ENCODE data around the gene OR2A5. TPM values are rescaled to one million over a fixed set of nuclear protein-coding genes. Genes with fewer than 3 reads are reported as not detected.
A peak's percentile ranks its signal among the peaks of the same experiment; 100 is the strongest.

Gene OR2A5
- total RNA-seq, 4 donors from 2014 or later = not detected

DNA sequence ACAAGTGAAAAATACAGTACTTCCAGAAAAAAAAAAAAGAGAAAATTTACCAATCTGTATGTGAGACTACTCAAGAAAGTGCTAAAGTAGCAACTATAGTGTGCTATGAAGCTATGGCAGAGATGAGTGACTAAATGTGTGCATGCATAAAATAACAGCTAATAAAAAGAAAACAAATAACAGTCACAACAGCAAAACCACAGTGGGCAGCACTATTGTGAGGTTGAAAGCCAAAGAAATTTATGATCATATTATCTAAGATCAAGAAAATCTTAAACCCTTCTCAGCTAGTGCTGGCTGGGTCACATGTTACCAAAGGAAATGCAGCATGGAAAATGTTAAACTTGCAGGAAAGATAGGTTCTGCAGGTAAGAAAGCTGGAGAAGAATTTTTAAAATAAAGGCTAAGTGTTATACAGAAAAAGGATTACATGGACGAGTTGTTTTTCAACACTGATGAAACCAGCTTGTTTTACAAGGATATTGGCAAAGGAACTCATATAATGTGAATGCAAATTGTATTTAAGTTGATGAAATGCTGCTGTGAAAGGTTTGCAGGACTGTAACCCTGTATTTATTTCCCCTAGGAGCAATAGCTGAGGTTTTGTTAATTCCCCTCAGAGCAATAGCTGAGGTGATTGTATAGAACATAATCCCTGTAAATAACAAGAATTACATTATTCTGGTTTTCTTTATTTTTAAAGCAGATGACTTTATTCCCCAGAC lies 15.6 kb upstream of the OR2A5 start:
- Histone ChIP-seq H3K4me1 (peaks cover 0 to 11% (median 0%) of the 10 kb centered on the region in 4 donors), H3K4me3 (no peak overlapping the region), H3K36me3 (no peaks in the 10 kb centered on the region), H3K9me3 (no peaks in the 10 kb centered on the region), H3K27me3 (no peaks in the 10 kb centered on the region), H3K27ac (no peak overlapping the region)
- 63 to 64% methylated on average over 1 of the region's 1 CpG for WGBS, 2 donors
- no peak for DNase-seq (ENCODE audit: low spot score in 2 of 2)
- no peak for TF ChIP-seq POLR2A (IDR thresholded peaks at IDR 0.05)
- TF ChIP-seq, protein P1, sequence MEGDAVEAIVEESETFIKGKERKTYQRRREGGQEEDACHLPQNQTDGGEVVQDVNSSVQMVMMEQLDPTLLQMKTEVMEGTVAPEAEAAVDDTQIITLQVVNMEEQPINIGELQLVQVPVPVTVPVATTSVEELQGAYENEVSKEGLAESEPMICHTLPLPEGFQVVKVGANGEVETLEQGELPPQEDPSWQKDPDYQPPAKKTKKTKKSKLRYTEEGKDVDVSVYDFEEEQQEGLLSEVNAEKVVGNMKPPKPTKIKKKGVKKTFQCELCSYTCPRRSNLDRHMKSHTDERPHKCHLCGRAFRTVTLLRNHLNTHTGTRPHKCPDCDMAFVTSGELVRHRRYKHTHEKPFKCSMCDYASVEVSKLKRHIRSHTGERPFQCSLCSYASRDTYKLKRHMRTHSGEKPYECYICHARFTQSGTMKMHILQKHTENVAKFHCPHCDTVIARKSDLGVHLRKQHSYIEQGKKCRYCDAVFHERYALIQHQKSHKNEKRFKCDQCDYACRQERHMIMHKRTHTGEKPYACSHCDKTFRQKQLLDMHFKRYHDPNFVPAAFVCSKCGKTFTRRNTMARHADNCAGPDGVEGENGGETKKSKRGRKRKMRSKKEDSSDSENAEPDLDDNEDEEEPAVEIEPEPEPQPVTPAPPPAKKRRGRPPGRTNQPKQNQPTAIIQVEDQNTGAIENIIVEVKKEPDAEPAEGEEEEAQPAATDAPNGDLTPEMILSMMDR (IDR thresholded peaks at IDR 0.05) = no peak
- TF ChIP-seq EP300 (IDR thresholded peaks at IDR 0.05) = no peak

DNA sequence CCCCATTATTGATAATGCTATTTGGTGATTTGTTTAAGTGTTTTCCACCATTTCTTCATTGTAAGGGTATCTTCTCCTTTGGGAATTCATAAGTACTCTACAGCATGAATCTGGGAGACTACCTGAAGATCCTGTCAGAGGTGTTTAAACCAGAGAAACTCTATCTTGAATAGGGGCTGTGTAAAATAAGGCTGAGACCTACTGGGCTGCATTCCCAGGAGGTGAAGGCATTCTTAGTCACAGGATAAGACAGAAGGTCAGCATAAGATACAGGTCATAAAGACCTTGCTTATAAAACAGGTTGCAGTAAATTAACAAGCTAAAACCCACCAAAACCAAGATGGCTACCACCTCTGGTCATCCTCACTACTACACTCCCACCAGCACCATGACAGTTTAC lies 13.4 kb upstream of the OR2A5 start:
- TF ChIP-seq POLR2A (IDR thresholded peaks at IDR 0.05) (no peak), EP300 (IDR thresholded peaks at IDR 0.05) (no peak)
- TF ChIP-seq, protein P1 (IDR thresholded peaks at IDR 0.05) = no peak
- no peak overlapping the region for H3K27ac ChIP-seq
- no peak overlapping the region for H3K4me3 ChIP-seq
- no peak for DNase-seq (ENCODE audit: low spot score in 2 of 2)
- no peaks in the 10 kb centered on the region for H3K27me3 ChIP-seq
- no peaks in the 10 kb centered on the region for H3K36me3 ChIP-seq
- no peaks in the 10 kb centered on the region for H3K9me3 ChIP-seq
- peaks cover 0 to 11% (median 0%) of the 10 kb centered on the region in 4 donors for H3K4me1 ChIP-seq

- H3K9me3 ChIP-seq = no peaks in the 10 kb centered on the region
- no peak overlapping the region for H3K4me3 ChIP-seq
- DNase-seq (ENCODE audit: low spot score in 2 of 2) = no peak
- H3K27ac ChIP-seq = peak overlapping the region in 1 of 4 donors; percentile 18
- TF ChIP-seq EP300 (IDR thresholded peaks at IDR 0.05) (no peak), POLR2A (IDR thresholded peaks at IDR 0.05) (no peak)
- TF ChIP-seq, protein P1 (IDR thresholded peaks at IDR 0.05) = no peak
- WGBS, 2 donors = 27 to 60% methylated on average over 1 of the region's 1 CpG
- peaks cover 0 to 11% (median 0%) of the 10 kb centered on the region in 4 donors for H3K4me1 ChIP-seq
- no peaks in the 10 kb centered on the region for H3K27me3 ChIP-seq
- no peaks in the 10 kb centered on the region for H3K36me3 ChIP-seq
Observed at GRCh38 chr7:144036302-144036885, 12.4 kb upstream of the OR2A5 start.

- no peak for DNase-seq (ENCODE audit: low spot score in 2 of 2)
- H3K36me3 ChIP-seq = no peaks in the 10 kb centered on the region
- H3K4me3 ChIP-seq = no peak overlapping the region
- TF ChIP-seq, protein P1 (IDR thresholded peaks at IDR 0.05) = no peak
- TF ChIP-seq POLR2A (IDR thresholded peaks at IDR 0.05) = no peak
- no peak overlapping the region for H3K27ac ChIP-seq
- no peaks in the 10 kb centered on the region for H3K27me3 ChIP-seq
- H3K9me3 ChIP-seq = no peaks in the 10 kb centered on the region
- H3K4me1 ChIP-seq = peaks cover 0 to 11% (median 0%) of the 10 kb centered on the region in 4 donors
- 41 to 64% methylated on average over 1 of the region's 1 CpG for WGBS, 2 donors
Observed at GRCh38 chr7:144037414-144038035, 11.2 kb upstream of the OR2A5 start.

DNA sequence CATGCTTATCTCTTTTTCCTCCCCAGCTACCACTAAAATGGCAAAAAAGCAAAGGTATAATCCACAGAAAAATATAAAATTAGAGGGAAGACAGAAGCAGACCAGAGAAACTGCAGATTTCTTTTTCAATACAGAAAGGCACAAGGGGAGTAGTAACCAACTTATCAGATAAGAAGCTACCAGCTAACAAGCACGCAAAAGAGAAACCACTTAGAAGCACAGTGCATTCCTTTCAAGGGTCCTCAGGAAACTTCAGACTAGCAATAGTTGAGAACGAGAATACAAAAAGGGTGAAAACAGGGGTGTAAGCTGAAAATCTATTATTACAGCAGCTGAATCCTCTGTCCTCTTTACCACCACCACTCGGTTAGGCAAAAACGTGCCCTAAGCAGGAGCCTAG lies 9.9 kb upstream of the OR2A5 start:
- 70 to 90% methylated on average over 4 of the region's 4 CpGs for WGBS, 2 donors
- H3K9me3 ChIP-seq = no peaks in the 10 kb centered on the region
- H3K36me3 ChIP-seq = no peaks in the 10 kb centered on the region
- no peak overlapping the region for H3K27ac ChIP-seq
- H3K4me1 ChIP-seq = peaks cover 0 to 4% (median 0%) of the 10 kb centered on the region in 4 donors
- TF ChIP-seq POLR2A (IDR thresholded peaks at IDR 0.05) = no peak
- no peak for TF ChIP-seq EP300 (IDR thresholded peaks at IDR 0.05)
- TF ChIP-seq, protein P1 (IDR thresholded peaks at IDR 0.05) = no peak
- DNase-seq (ENCODE audit: low spot score in 2 of 2) = no peak
- H3K4me3 ChIP-seq = no peak overlapping the region
- H3K27me3 ChIP-seq = no peaks in the 10 kb centered on the region

Measured in tibial nerve (tissue), 4 donors.